ENCODE measurements around the gene PIEZO2.
"Not testable (repeated sequence)": the region's sequence is repeated elsewhere in the genome, so short reads cannot be mapped to it uniquely, and the experiment has no call there.

The PIEZO2 gene

GRCh38 chr18:11154368-11154989 lies 5.1 kb upstream of the PIEZO2 start:
- DNase-seq (ENCODE audit: low read depth, low spot score): peak; percentile 43
- no peak overlapping the region for H3K4me3 ChIP-seq (ENCODE audit: low read length)

- DNase-seq (ENCODE audit: low read depth, low spot score): no peak
- no peak overlapping the region for H3K4me3 ChIP-seq (ENCODE audit: low read length)
Measured at GRCh38 chr18:11153097-11153496, 3.7 kb upstream of the PIEZO2 start.

DNA sequence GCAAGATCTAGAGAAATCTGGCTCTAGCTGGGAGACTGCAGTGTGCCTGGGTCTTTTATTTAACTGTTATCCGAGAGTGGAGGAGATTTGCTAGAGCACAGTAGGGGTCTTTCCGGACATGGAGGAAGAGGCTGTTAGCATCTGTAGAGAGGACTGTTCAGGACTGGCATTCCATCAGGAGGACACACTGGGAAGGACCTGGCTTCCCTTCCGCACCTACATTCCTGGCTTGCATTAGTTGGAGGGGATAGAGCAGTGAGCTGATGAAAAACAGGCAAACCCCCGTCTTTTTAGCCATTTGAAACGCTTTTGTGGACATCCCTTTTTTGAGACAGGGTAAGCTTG lies 874 bp upstream of the PIEZO2 start:
- DNase-seq (ENCODE audit: low read depth, low spot score): no peak
- H3K4me3 ChIP-seq (ENCODE audit: low read length): no peak overlapping the region

DNA sequence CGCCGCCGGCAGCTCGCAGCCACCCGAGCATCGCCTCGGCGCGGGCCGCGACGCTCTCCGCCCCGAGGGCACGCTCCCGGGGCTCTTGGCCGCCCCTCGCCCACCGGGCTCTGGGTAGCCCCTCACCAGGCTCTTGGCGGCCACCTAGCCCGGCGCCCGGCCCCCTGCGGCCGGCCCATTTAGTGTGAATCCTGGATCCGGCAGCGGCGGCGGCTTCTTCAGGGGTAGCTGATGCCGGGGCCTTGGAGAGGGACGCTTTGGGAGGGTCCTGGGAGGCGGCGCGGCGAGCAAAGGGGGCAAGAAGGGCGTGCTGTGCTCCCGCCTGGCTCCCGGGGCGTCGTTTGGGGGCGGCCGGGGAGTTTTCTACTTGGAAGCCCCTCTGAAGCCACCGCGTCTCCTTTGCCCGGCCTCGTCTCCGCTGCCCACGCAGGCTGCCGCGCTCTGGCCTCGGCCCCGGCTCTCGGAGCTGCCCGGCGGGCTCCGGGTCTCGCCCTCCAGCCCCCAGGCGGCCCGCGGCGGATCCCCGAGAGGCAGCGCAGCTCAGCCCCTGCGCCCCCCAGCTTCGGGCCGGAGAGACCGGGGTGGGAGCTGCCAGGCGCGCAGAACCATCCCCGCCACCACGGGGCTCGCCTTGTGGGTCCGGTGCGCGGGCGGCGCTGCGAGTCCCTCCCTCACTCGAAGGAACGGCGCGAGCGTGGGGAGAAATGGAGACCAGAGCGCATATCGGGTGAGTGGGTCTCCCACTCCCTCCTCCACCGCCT lies 509 bp downstream of the PIEZO2 start:
- DNase-seq (ENCODE audit: low read depth, low spot score): no peak
- no peak overlapping the region for H3K4me3 ChIP-seq (ENCODE audit: low read length)

DNA sequence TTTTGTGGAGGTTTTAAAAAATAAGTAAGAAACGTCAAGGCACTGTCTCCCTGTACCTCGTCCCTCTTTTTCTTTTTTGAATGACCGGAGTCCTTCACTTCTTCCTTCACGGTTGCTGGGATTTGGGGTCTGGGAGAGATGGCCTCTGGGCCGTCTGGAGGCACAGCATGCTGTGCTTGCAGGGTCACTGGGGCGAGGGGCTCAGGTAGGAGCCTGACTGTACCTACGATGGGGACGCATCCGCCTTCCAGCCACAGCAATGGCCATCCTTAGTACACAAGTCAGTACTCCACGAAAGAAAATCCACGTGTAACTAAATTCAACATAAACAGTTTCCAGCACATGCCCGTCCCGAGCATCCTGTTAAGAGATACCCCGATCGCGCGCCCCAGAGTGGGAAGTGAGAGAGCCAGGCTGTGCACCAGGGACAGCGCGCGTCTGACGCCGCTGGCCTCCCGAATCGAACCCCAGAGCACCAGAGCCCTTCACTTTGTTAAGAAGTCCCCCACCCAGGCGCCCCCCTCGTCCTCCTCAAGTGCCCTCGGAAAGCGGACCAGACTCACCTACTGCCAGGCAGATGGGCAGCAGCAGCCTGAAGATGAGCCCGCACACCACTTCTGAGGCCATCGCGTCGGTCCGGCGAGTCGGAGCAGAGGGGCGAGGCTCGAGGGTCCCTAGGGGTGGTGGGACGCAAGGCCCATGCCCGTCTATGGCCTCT lies 1.2 kb downstream of the PIEZO2 start:
- DNase-seq (ENCODE audit: low read depth, low spot score): no peak
- no peak overlapping the region for H3K4me3 ChIP-seq (ENCODE audit: low read length)

DNA sequence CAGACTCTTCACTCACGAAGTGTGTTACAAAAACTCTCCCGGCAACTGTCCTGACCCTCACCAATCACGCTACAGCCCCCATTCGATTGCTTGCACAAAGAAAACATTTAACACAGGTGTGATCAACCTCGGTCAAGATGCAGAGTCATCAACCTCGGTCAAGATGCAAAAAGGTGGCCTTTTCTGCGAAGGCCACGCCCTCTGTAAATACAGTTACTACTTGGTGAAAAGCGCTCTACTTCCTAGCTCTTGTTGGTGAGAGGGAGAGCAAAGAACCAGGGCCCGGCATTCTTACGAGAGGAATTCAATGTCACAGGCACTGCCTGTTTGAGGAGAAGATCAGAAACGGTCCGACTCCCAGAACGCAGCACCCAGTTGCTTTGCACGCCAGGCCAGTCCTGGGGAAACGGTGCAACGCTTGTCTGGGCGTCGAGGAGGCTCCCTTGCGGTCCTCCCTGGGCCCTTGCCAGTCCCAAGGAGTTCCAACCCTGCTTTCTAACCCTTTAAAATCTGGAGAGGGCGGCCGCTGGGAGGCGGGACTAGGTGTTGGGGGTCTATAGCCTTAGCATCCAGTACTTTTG lies 1.9 kb downstream of the PIEZO2 start:
- DNase-seq (ENCODE audit: low read depth, low spot score): no peak
- H3K4me3 ChIP-seq (ENCODE audit: low read length): no peak overlapping the region

DNA sequence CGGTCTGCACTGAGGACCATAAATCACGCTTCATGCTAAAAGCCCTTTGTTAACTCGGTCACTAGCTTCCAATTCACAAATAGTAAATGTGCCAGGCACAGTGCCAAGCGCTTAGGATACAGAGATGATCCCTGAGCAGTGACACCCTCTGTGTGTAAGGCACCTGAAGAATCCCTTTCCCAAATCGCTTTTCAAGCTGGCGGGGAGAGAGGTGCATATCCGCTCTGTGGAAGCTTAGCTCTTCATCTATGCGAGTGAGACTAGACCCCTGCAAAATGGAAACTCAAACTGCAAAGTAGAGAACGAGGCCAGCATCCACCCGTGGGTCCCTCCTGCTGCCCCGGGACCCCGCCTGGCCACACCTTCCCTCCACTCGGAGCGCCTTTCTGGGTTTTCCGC lies 2.4 kb downstream of the PIEZO2 start:
- no peak overlapping the region for H3K4me3 ChIP-seq (ENCODE audit: low read length)
- DNase-seq (ENCODE audit: low read depth, low spot score): no peak

GRCh38 chr18:11146238-11146946 lies 3.0 kb downstream of the PIEZO2 start:
- DNase-seq (ENCODE audit: low read depth, low spot score): no peak
- no peak overlapping the region for H3K4me3 ChIP-seq (ENCODE audit: low read length)

DNA sequence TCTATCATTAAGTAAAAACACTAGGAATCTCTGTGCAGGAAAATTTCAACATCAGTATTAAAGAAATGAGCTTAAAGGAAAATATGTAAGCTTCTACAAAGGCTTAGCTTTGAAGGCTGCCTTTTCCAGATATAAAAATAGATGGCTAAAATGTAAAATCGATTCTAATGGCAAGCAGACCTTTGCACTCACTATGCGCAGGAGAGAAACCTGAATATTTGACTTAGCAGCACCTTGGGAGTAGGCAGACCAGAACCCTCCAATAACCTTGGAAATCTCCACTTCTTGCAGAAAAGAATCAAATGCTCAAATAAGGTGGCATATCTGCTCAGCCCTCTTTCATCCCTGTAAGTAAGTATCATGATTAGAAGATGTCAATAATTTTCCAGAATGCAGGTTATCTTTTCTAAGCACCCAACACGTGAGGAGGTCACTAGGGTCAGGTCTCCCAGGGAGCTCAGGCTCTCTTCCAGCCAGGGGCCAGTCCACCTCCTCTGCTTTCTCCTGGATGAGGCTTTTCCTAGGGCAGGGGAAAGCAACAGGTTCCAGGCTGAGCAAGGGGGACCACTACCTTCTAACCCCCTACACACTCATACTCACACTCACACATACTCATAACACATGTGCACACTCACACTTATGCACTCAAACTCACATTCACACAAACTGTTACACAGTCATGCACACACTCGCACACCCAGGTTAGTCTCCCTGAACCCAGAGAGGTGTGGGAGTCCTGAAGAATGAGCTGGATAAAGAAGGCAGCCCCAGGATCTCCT lies 3.8 kb downstream of the PIEZO2 start:
- no peak for DNase-seq (ENCODE audit: low read depth, low spot score)
- no peak overlapping the region for H3K4me3 ChIP-seq (ENCODE audit: low read length)

DNA sequence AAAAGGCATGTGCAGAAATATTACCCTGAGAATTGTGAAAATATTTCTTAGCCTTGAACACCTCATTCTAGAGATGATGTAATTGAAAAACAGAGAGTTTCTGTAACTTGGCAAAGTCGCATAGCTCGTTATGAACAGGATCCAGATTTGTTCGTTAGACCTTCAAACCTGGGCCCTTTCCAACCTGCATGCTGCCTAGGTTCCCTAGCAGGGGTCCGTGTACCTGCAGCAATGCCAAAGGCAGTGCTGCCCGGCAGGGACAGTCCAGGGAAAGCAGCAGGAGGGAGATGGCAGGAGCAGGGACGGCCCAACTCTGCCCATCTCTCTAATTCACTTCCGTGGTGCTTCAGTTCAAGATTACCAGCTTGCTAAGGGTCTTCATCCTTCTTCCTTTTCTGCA lies 12.0 kb downstream of the PIEZO2 start:
- no peak overlapping the region for H3K4me3 ChIP-seq (ENCODE audit: low read length)
- DNase-seq (ENCODE audit: low read depth, low spot score): no peak

GRCh38 chr18:11136241-11136640 lies 13.1 kb downstream of the PIEZO2 start:
- H3K4me3 ChIP-seq (ENCODE audit: low read length): no peak overlapping the region
- no peak for DNase-seq (ENCODE audit: low read depth, low spot score)

GRCh38 chr18:11134940-11135339 lies 14.4 kb downstream of the PIEZO2 start:
- no peak for DNase-seq (ENCODE audit: low read depth, low spot score)
- no peak overlapping the region for H3K4me3 ChIP-seq (ENCODE audit: low read length)

GRCh38 chr18:11129059-11129458 lies 20.3 kb downstream of the PIEZO2 start:
- DNase-seq (ENCODE audit: low read depth, low spot score): not testable (repeated sequence)

DNA sequence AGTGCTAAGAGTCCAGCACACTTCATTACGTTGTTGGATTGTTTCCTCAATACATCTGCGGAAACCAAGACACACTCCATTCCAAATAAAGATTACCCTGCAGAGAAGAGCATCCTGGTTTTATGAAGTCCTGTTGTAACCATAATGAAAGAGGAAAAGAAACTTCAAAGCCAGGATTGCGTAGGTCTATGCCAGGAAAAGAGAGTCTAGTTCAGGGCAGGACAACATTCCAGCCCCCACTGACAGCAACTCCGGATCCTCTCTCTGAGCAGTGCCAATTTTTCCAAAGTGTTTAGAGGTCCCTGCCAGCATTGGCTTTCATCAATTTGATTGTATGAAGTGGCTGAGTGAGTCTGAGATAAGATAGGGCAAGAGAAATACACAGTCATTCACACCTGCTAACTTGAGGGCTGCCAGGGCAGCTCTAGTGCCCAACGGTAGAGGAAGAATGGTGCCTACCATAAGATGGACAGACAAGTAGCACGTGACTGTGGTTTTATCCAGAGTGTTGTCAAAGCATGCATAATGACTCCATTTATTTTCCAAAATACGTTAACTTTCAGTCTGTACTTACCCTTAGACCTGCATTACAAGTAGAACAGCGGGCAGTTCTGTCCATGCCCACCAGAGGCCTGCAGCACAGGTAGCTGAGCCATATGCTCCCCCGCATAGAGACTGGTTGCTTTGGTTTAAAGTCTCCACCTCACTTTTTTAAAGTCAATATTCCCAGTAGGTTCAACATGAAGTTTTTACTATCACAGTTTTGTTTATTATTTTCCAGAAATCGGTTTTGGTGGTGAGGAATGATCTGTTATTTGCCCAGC lies 23.7 kb downstream of the PIEZO2 start:
- DNase-seq (ENCODE audit: low read depth, low spot score): no peak
- no peak overlapping the region for H3K4me3 ChIP-seq (ENCODE audit: low read length)

More at GRCh38 chr18:11129059-11129458, 20.3 kb downstream of the PIEZO2 start:
- not testable (repeated sequence) for H3K4me3 ChIP-seq (ENCODE audit: low read length)

DNA sequence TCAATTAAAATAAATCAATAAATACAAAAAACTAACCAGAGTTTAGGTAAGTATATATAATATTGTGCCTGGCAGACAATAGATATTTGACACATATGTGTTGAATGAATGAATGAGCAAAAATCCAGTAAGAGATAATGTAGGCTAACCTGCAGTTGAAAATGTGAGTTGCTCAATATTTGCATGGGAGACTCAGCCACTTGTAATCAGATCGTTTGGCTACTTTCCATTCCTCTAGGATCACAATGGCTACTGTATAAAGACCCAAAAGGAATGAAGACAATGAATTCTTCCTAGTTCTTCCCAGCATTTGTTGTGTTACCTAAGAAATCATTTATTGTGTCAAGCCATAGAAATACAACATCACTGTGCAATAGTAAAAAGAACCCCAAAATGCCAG lies 25.3 kb downstream of the PIEZO2 start:
- DNase-seq (ENCODE audit: low read depth, low spot score): no peak
- H3K4me3 ChIP-seq (ENCODE audit: low read length): no peak overlapping the region

DNA sequence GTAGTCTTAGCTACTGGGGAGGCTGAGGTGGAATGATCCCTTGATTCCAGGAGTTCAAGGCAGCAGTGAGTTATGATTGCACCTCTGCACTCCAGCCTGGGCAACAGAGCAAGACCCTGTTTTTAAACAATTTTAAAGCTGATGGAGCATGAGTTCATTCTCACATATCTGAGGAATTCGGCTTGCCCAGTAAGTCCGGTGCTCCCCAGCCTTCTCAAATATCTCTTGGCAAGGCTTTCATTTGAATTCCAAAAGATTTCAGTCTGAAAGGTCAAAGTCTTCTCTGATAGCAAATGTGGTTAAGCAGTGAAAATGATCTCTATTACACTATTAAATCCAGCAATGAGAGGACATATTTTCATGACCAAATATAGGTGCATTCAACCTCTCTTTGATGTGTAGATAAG lies 27.9 kb downstream of the PIEZO2 start:
- no peak for DNase-seq (ENCODE audit: low read depth, low spot score)
- no peak overlapping the region for H3K4me3 ChIP-seq (ENCODE audit: low read length)

GRCh38 chr18:11119959-11120587 lies 29.3 kb downstream of the PIEZO2 start:
- no peak overlapping the region for H3K4me3 ChIP-seq (ENCODE audit: low read length)
- no peak for DNase-seq (ENCODE audit: low read depth, low spot score)

- DNase-seq (ENCODE audit: low read depth, low spot score): no peak
- H3K4me3 ChIP-seq (ENCODE audit: low read length): no peak overlapping the region
Measured at GRCh38 chr18:11119550-11119949, 29.8 kb downstream of the PIEZO2 start.
